HEK293 (cell line): ENCODE results near the gene RASGEF1B.

Experiments
- CTCF ChIA-PET: fragments of 350-600 bp; formaldehyde crosslinking; extraction: SDS; loops from one replicate; lab custom pipeline; 2021; ENCODE audit warnings: antibody characterized with exemption; lab: Yijun Ruan, JAX
- POLR2A ChIA-PET: fragments of 300-600 bp; formaldehyde crosslinking; extraction: SDS; loops from one replicate; lab custom pipeline; 2020; ENCODE audit warnings: antibody characterized with exemption, inconsistent platforms; lab: Yijun Ruan, JAX
- H3K27ac ChIP-seq: fragments of 200-500 bp; sonication (Bioruptor generic); 2 replicates; pipeline ENCODE4 v1.5.1; 2014; ENCODE audit warnings: low read depth, low read length, control low read depth, inconsistent platforms; ENCODE audit errors: extremely low read depth
- H3K36me3 ChIP-seq, 2 experiments: fragments of 200-500 bp in 1 of 2; sonication (Bioruptor generic) in 1 of 2; 1 replicate in 1 of 2; 2 replicates in 1 of 2; pipeline ENCODE4 v1.5.1; 2014 to 2017; ENCODE audit warnings: inconsistent platforms in 2 of 2, low read length in 2 of 2; ENCODE audit not compliant: control insufficient read depth in 2 of 2, insufficient read depth in 1 of 2
- H3K4me1 ChIP-seq: fragments of 200-500 bp; sonication (Bioruptor generic); 2 replicates; pipeline ENCODE4 v1.5.1; 2014; ENCODE audit warnings: mild to moderate bottlenecking, low read length, inconsistent platforms; ENCODE audit not compliant: control insufficient read depth, insufficient read depth
- H3K4me3 ChIP-seq: 2 replicates; pipeline ENCODE4 v1.5.1; 2011; ENCODE audit warnings: low read depth, mild to moderate bottlenecking, control low read depth, low read length, moderate library complexity
- H3K9me3 ChIP-seq: fragments of 200-500 bp; sonication (Bioruptor generic); 2 replicates; pipeline ENCODE4 v1.5.1; 2014; ENCODE audit warnings: low read depth, low read length, inconsistent platforms; ENCODE audit not compliant: control insufficient read depth, insufficient read depth
- SETDB1 ChIP-seq: IDR thresholded peaks from one replicate; pipeline ENCODE4 v1.6.1; 2017; ENCODE audit warnings: mild to moderate bottlenecking, low read length, moderate library complexity, mixed read lengths; ENCODE audit not compliant: insufficient read length
- TCF7L2 ChIP-seq: IDR thresholded peaks from 2 replicates; pipeline ENCODE4 v1.6.1; 2011; ENCODE audit warnings: low read depth, mild to moderate bottlenecking, inconsistent platforms, low read length, moderate library complexity, borderline replicate concordance
- TRIM28 ChIP-seq: IDR thresholded peaks from 2 replicates; pipeline ENCODE4 v1.6.1; 2011; ENCODE audit warnings: low read length, control low read depth, borderline replicate concordance
- ZBTB20 ChIP-seq: fragments of 450-650 bp; formaldehyde crosslinking; IDR thresholded peaks from 2 replicates; pipeline ENCODE4 v1.5.1; 2016; ENCODE audit warnings: missing biosample characterization, missing genetic modification characterization
- ZBTB7A ChIP-seq: fragments of 450-650 bp; formaldehyde crosslinking; IDR thresholded peaks from 2 replicates; pipeline ENCODE4 v1.5.1; 2016; ENCODE audit warnings: low read depth, missing biosample characterization, missing genetic modification characterization
- ZEB2 ChIP-seq: fragments of 450-650 bp; formaldehyde crosslinking; IDR thresholded peaks from 2 replicates; pipeline ENCODE4 v1.5.1; 2016; ENCODE audit warnings: missing biosample characterization, missing genetic modification characterization
- ZNF10 ChIP-seq: fragments of 450-650 bp; formaldehyde crosslinking; IDR thresholded peaks from 2 replicates; pipeline ENCODE4 v1.5.1; 2017; ENCODE audit warnings: missing biosample characterization, missing genetic modification characterization
- ZNF132 ChIP-seq: fragments of 450-650 bp; formaldehyde crosslinking; IDR thresholded peaks from 2 replicates; pipeline ENCODE4 v1.5.1; 2017; ENCODE audit warnings: missing biosample characterization, missing genetic modification characterization, borderline replicate concordance
- ZNF138 ChIP-seq: fragments of 450-650 bp; formaldehyde crosslinking; IDR thresholded peaks from 2 replicates; pipeline ENCODE4 v1.5.1; 2016; ENCODE audit warnings: missing biosample characterization, missing genetic modification characterization, borderline replicate concordance
- ZNF23 ChIP-seq: fragments of 450-650 bp; formaldehyde crosslinking; IDR thresholded peaks from 2 replicates; pipeline ENCODE4 v1.5.1; 2016; ENCODE audit warnings: missing biosample characterization, missing genetic modification characterization, borderline replicate concordance
- ZNF239 ChIP-seq: fragments of 450-650 bp; formaldehyde crosslinking; IDR thresholded peaks from 2 replicates; pipeline ENCODE4 v1.5.1; 2016; ENCODE audit warnings: missing biosample characterization, missing genetic modification characterization
- ZNF354C ChIP-seq: fragments of 450-650 bp; formaldehyde crosslinking; IDR thresholded peaks from 2 replicates; pipeline ENCODE4 v1.5.1; 2016; ENCODE audit warnings: missing biosample characterization, missing genetic modification characterization, low read depth, borderline replicate concordance
- ZNF391 ChIP-seq: fragments of 450-650 bp; formaldehyde crosslinking; IDR thresholded peaks from 2 replicates; pipeline ENCODE4 v1.5.1; 2016; ENCODE audit warnings: low read depth, missing biosample characterization, missing genetic modification characterization, borderline replicate concordance
- ZNF501 ChIP-seq: fragments of 450-650 bp; formaldehyde crosslinking; IDR thresholded peaks from 2 replicates; pipeline ENCODE4 v1.5.1; 2016; ENCODE audit warnings: missing biosample characterization, missing genetic modification characterization
- ZNF510 ChIP-seq: fragments of 450-650 bp; formaldehyde crosslinking; IDR thresholded peaks from 2 replicates; pipeline ENCODE4 v1.5.1; 2018; ENCODE audit warnings: mild to moderate bottlenecking, missing genetic modification characterization, missing biosample characterization; ENCODE audit not compliant: insufficient replicate concordance
- ZNF548 ChIP-seq: fragments of 450-650 bp; formaldehyde crosslinking; IDR thresholded peaks from 2 replicates; pipeline ENCODE4 v1.5.1; 2016; ENCODE audit warnings: missing biosample characterization, missing genetic modification characterization
- ZNF558 ChIP-seq: fragments of 450-650 bp; formaldehyde crosslinking; IDR thresholded peaks from 2 replicates; pipeline ENCODE4 v1.5.1; 2016; ENCODE audit warnings: missing biosample characterization, missing genetic modification characterization
- ZNF660 ChIP-seq: fragments of 450-650 bp; IDR thresholded peaks from 2 replicates; pipeline ENCODE4 v1.5.1; 2018; ENCODE audit warnings: missing biosample characterization, mild to moderate bottlenecking, missing genetic modification characterization
- ZNF76 ChIP-seq: fragments of 450-650 bp; formaldehyde crosslinking; IDR thresholded peaks from 2 replicates; pipeline ENCODE4; 2016; ENCODE audit warnings: low read depth, missing biosample characterization, missing genetic modification characterization, borderline replicate concordance
- ZNF791 ChIP-seq: fragments of 450-650 bp; formaldehyde crosslinking; IDR thresholded peaks from 2 replicates; pipeline ENCODE4 v1.5.1; 2016; ENCODE audit warnings: missing biosample characterization, missing genetic modification characterization
- ZNF830 ChIP-seq: fragments of 450-650 bp; IDR thresholded peaks from 2 replicates; pipeline ENCODE4 v1.5.0; 2018; ENCODE audit warnings: missing biosample characterization, missing genetic modification characterization, low read depth, mild to moderate bottlenecking, moderate library complexity
- ZSCAN23 ChIP-seq: fragments of 450-650 bp; formaldehyde crosslinking; IDR thresholded peaks from 2 replicates; pipeline ENCODE4 v1.5.1; 2016; ENCODE audit warnings: missing biosample characterization, missing genetic modification characterization
- TF ChIP-seq, protein P1 (sequence below): fragments of 450-650 bp; formaldehyde crosslinking; IDR thresholded peaks from 2 replicates; pipeline ENCODE4 v1.5.1; 2016; ENCODE audit warnings: missing biosample characterization, missing genetic modification characterization
- TF ChIP-seq, protein P2 (sequence below): fragments of 450-650 bp; formaldehyde crosslinking; IDR thresholded peaks from 2 replicates; pipeline ENCODE4 v1.5.1; 2017; ENCODE audit warnings: missing biosample characterization, missing genetic modification characterization

Gene RASGEF1B

DNA sequence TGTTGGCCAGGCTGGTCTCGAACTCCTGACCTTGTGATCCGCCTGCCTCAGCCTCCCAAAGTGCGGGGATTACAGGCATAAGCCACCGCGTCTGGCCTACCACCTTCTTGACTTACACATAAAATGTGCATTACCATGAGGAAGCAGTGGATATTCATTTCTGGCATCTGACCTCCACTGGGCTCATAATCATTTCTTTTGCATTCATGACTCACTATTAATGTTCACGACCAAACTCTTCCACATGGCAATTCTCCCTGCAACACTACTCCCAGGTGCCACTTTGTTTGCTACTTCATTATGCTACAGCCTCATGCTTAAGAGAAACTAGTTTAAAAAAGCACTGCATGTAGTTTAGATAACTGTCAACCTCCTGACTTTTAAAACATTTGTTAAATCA lies 22.7 kb downstream of the RASGEF1B start:
- Histone ChIP-seq H3K9me3 (no peaks in the 10 kb centered on the region), H3K4me1 (no peaks in the 10 kb centered on the region), H3K4me3 (no peak overlapping the region), H3K27ac (no peak overlapping the region), H3K36me3 (peaks cover 18 to 88% of the 10 kb centered on the region in 2 experiments)
- TF ChIP-seq ZNF791 (tag by site-specific recombination) (no peak), TRIM28 (no peak), ZNF76 (tag by site-specific recombination) (no peak), ZNF830 (tag by site-specific recombination) (no peak), ZNF132 (tag by site-specific recombination) (no peak), ZNF23 (tag by site-specific recombination) (no peak), SETDB1 (no peak), TCF7L2 (no peak), ZEB2 (tag by site-specific recombination) (no peak)
- TF ChIP-seq, protein P1, sequence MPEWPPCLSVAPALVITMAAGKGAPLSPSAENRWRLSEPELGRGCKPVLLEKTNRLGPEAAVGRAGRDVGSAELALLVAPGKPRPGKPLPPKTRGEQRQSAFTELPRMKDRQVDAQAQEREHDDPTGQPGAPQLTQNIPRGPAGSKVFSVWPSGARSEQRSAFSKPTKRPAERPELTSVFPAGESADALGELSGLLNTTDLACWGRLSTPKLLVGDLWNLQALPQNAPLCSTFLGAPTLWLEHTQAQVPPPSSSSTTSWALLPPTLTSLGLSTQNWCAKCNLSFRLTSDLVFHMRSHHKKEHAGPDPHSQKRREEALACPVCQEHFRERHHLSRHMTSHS (tag by site-specific recombination): no peak
- CTCF ChIA-PET: no interaction called here
- POLR2A ChIA-PET: no interaction called here

DNA sequence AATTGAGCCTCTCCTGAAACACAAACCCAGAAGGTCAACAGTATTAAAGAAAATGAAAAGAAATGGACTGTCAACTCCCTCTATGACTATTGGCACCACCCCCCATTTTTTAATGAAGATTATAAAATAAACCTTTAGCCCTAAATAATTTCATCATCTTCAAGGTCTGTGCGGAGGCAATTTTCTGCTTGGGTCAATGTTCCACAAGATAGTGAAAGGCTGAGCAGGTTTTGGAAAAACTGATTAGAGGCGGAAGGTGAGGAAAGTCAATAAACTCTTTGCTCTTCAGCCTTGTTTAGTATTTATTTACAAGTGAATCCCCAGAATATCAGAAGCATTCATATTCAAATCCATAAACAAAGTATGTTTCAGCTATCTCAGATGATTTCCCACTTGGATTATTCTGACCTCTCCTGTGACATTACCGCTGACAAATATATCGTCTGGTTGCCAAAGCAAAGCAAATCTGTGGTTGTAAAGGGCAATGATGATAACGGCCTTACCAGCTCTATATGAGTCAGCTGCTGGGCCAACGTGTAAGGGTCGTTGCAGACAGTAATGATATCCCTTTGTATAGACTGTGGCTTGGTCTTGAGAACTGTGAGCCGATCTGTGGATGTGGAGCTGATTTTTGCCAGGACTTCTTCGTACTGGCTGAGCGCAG lies 24.0 kb downstream of the RASGEF1B start:
- ChIA-PET CTCF (no interaction called here), POLR2A (no interaction called here)
- H3K36me3 ChIP-seq: peaks cover 21 to 90% of the 10 kb centered on the region in 2 experiments
- no peaks in the 10 kb centered on the region for H3K4me1 ChIP-seq
- TF ChIP-seq ZNF558 (tag by site-specific recombination): no peak
- no peak for TF ChIP-seq ZBTB7A (tag by site-specific recombination)
- no peak for TF ChIP-seq ZSCAN23 (tag by site-specific recombination)
- no peak for TF ChIP-seq ZNF501 (tag by site-specific recombination)
- TF ChIP-seq ZNF10 (tag by site-specific recombination): no peak
- no peak for TF ChIP-seq ZNF510 (tag by site-specific recombination)
- no peak for TF ChIP-seq ZNF138
- no peak for TF ChIP-seq ZNF391
- TF ChIP-seq ZNF660: no peak
- no peak for TF ChIP-seq ZNF354C (tag by site-specific recombination)
- no peak for TF ChIP-seq ZBTB20 (tag by site-specific recombination)
- no peak for TF ChIP-seq ZNF548
- TF ChIP-seq ZNF239: no peak
- TF ChIP-seq, protein P2, sequence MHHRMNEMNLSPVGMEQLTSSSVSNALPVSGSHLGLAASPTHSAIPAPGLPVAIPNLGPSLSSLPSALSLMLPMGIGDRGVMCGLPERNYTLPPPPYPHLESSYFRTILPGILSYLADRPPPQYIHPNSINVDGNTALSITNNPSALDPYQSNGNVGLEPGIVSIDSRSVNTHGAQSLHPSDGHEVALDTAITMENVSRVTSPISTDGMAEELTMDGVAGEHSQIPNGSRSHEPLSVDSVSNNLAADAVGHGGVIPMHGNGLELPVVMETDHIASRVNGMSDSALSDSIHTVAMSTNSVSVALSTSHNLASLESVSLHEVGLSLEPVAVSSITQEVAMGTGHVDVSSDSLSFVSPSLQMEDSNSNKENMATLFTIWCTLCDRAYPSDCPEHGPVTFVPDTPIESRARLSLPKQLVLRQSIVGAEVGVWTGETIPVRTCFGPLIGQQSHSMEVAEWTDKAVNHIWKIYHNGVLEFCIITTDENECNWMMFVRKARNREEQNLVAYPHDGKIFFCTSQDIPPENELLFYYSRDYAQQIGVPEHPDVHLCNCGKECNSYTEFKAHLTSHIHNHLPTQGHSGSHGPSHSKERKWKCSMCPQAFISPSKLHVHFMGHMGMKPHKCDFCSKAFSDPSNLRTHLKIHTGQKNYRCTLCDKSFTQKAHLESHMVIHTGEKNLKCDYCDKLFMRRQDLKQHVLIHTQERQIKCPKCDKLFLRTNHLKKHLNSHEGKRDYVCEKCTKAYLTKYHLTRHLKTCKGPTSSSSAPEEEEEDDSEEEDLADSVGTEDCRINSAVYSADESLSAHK (tag by site-specific recombination): no peak
- H3K27ac ChIP-seq: no peak overlapping the region
- H3K4me3 ChIP-seq: no peak overlapping the region
- no peaks in the 10 kb centered on the region for H3K9me3 ChIP-seq
